Thoracic aorta (tissue), 2 donors: Measurements from ENCODE around the gene PCDHB14. TPM values are rescaled to one million over a fixed set of nuclear protein-coding genes. Genes with fewer than 3 reads are reported as not detected.
A peak's percentile ranks its signal among the peaks of the same experiment; 100 is the strongest.
"Not testable (repeated sequence)": the region's sequence is repeated elsewhere in the genome, so short reads cannot be mapped to it uniquely, and the experiment has no call there.

ENCODE experiments used
- ATAC-seq: fragments of 150-250 bp; one replicate; pipeline ENCODE4 v1.8.0; 2017; ENCODE audit warnings: low read depth; ENCODE audit not compliant: insufficient number of reproducible peaks, low FRiP score
- DNase-seq: peaks from one replicate; pipeline ENCODE4 v3.0.0-alpha.2; 2020; ENCODE audit warnings: low spot score
- H3K27ac ChIP-seq, 2 donors: fragments of 200-600 bp; sonication (generic); 1 replicate in 1 of 2; 2 replicates in 1 of 2; pipeline ENCODE4 v1.5.1; 2016; ENCODE audit warnings: mild to moderate bottlenecking in 2 of 2, moderate library complexity in 2 of 2
- H3K27me3 ChIP-seq: fragments of 200-600 bp; sonication (generic); replicated peaks from 2 replicates; pipeline ENCODE4 v1.6.0; 2016; ENCODE audit warnings: mild to moderate bottlenecking; ENCODE audit not compliant: insufficient read depth
- H3K36me3 ChIP-seq: fragments of 200-600 bp; sonication (generic); one replicate; pipeline ENCODE4 v1.5.1; 2016
- H3K4me1 ChIP-seq, 2 donors: fragments of 200-600 bp; sonication (generic); 1 replicate in 1 of 2; 2 replicates in 1 of 2; pipeline versions ENCODE4 v1.5.1 to v1.6.0; 2016; ENCODE audit warnings: low read depth in 2 of 2, mild to moderate bottlenecking in 1 of 2; ENCODE audit not compliant: control insufficient read depth in 1 of 2
- H3K4me3 ChIP-seq: fragments of 200-600 bp; sonication (generic); 2 replicates; pipeline ENCODE4 v1.5.1; 2016; ENCODE audit warnings: mild to moderate bottlenecking
- H3K9me3 ChIP-seq: fragments of 200-600 bp; sonication (generic); 2 replicates; pipeline ENCODE4 v1.5.1; 2016
- total RNA-seq, 2 donors: library from RNA; depleted of rRNA; stranded (reverse); fragments of >200 nt; gene quantifications; one replicate each; pipeline versions ENCODE4 v1.1.0 to v1.2.3, GENCODE V29; 2016
- TF ChIP-seq, protein P1 (sequence below): fragments of 200-600 bp; sonication (generic); IDR thresholded peaks from one replicate; pipeline ENCODE4 v1.5.1; 2019; ENCODE audit warnings: antibody characterized with exemption

The PCDHB14 gene
- 10 to 100 TPM; 10.2 to 14.6 TPM for total RNA-seq

DNA sequence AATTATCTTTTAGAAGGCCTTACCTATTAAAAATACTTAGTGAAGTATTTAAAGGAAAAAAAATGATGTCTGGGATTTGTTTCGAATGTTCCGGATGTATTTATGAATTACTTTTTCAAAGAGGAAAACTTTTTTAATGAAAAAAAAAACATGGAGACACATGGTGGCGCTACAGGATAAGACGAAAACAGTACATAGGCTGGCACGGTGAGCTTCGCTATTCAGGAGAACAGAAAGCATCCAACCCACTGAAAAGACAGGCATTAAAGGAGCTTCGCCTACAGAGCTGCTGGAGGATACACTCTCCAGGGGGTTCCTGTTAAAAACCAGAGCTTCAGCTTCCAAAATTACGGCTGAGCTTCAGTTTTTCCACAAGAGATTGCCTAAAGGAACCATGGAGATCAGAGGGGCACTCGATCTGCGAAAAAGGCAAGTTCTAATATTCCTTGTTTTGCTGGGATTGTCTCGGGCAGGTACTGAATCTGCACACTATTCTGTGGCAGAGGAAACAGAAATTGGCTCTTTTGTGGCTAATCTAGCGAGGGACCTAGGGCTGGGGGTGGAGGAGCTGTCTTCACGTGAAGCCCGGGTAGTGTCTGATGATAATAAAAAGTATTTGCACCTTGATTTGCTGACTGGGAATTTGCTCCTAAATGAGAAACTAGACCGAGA, at the start of gene PCDHB14:
Gene PCDHB14 (plus strand): TSS at position 232 of the 672 bp plus-strand sequence. CDS start 163 bp downstream, at position 395.
- H3K9me3 ChIP-seq = peaks cover 89% of the 10 kb centered on the region
- peak within 1 kb of the TSS; percentile 42 for H3K4me3 ChIP-seq

DNA sequence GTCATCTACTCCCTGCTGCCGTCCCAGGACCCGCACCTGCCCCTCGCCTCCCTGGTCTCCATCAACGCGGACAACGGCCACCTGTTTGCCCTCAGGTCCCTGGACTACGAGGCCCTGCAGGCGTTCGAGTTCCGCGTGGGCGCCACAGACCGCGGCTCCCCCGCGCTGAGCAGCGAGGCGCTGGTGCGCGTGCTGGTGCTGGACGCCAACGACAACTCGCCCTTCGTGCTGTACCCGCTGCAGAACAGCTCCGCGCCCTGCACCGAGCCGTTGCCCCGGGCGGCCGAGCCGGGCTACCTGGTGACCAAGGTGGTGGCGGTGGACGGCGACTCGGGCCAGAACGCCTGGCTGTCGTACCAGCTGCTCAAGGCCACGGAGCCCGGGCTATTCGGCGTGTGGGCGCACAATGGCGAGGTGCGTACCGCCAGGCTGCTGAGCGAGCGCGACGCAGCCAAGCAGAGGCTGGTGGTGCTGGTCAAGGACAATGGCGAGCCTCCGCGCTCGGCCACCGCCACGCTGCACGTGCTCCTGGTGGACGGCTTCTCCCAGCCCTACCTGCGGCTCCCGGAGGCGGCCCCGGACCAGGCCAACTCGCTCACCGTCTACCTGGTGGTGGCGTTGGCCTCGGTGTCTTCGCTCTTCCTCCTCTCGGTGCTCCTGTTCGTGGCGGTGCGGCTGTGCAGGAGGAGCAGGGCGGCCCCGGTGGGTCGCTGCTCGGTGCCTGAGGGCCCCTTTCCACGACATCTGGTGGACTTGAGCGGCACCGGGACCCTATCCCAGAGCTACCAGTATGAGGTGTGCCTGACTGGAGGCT, 48.6 kb upstream of the PCDHB14 start:
- DNase-seq, H3K4me1 ChIP-seq, H3K4me3 ChIP-seq, H3K36me3 ChIP-seq, H3K27me3 ChIP-seq, H3K27ac ChIP-seq, ATAC-seq: not testable (repeated sequence)
- H3K9me3 ChIP-seq = peaks cover 45% of the 10 kb centered on the region

More for the DNA sequence above, at the start of gene PCDHB14:
- Histone ChIP-seq H3K36me3 (no peaks in the 10 kb centered on the region), H3K4me1 (no peaks in the 10 kb centered on the region), H3K27ac (no peak within 1 kb of the TSS), H3K27me3 (no peaks in the 10 kb centered on the region)
- ATAC-seq = no peak
- TF ChIP-seq, protein P1, sequence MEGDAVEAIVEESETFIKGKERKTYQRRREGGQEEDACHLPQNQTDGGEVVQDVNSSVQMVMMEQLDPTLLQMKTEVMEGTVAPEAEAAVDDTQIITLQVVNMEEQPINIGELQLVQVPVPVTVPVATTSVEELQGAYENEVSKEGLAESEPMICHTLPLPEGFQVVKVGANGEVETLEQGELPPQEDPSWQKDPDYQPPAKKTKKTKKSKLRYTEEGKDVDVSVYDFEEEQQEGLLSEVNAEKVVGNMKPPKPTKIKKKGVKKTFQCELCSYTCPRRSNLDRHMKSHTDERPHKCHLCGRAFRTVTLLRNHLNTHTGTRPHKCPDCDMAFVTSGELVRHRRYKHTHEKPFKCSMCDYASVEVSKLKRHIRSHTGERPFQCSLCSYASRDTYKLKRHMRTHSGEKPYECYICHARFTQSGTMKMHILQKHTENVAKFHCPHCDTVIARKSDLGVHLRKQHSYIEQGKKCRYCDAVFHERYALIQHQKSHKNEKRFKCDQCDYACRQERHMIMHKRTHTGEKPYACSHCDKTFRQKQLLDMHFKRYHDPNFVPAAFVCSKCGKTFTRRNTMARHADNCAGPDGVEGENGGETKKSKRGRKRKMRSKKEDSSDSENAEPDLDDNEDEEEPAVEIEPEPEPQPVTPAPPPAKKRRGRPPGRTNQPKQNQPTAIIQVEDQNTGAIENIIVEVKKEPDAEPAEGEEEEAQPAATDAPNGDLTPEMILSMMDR = no peak
- no peak for DNase-seq

DNA sequence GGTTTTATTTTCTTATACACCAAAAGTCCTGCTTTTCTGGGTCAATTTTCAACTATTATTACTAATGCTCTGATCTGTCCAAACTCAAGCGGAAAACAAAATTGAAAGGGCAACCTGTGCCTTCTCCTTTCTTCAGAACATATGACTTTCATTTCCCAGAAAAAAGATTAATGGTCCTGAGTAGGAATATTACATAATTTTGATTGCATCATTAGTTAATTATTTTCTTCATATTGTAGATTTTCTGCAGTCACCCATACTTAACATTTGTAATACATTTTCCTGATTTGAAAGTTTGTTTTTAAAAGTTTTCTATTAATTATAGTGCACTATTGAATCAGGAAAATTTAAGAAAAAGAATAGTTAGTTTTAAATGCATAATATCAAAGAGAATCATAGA, 47.2 kb upstream of the PCDHB14 start:
- no peaks in the 10 kb centered on the region for H3K27me3 ChIP-seq
- no peaks in the 10 kb centered on the region for H3K4me1 ChIP-seq
- H3K36me3 ChIP-seq = no peaks in the 10 kb centered on the region
- ATAC-seq (no peak), DNase-seq (no peak)
- peaks cover 48% of the 10 kb centered on the region for H3K9me3 ChIP-seq
- H3K4me3 ChIP-seq = no peak overlapping the region
- no peak overlapping the region for H3K27ac ChIP-seq
- TF ChIP-seq, protein P1 = no peak

DNA sequence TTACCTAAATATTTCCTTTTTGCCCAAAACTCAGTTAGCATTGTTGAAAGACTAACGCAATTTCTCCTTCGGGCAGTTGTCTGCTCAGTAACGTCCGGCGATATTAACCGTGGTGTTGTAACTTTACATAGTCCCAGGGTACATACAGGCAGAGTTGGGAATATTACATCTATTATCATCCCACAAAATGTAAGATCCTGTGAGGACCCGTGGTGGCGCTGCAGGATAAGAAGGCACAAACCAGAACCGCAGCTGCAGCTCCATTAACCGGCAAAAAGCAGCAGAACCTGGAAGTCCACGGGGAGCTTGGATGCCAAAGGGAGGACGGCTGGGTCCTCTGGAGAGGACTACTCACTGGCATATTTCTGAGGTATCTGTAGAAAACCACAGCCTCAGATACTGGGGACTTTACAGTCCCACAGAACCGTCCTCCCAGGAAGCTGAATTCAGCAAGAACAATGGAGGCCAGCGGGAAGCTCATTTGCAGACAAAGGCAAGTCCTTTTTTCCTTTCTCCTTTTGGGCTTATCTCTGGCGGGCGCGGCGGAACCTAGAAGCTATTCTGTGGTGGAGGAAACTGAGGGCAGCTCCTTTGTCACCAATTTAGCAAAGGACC, 45.5 kb upstream of the PCDHB14 start, which contains the start of gene PCDHB8:
Gene PCDHB8 (plus strand): TSS at position 214 of the 615 bp plus-strand sequence. CDS start 245 bp downstream, at position 459.
- not testable (repeated sequence) for DNase-seq, H3K4me1 ChIP-seq, H3K27ac ChIP-seq, ATAC-seq, H3K4me3 ChIP-seq, H3K36me3 ChIP-seq, H3K27me3 ChIP-seq
- peaks cover 51% of the 10 kb centered on the region for H3K9me3 ChIP-seq

DNA sequence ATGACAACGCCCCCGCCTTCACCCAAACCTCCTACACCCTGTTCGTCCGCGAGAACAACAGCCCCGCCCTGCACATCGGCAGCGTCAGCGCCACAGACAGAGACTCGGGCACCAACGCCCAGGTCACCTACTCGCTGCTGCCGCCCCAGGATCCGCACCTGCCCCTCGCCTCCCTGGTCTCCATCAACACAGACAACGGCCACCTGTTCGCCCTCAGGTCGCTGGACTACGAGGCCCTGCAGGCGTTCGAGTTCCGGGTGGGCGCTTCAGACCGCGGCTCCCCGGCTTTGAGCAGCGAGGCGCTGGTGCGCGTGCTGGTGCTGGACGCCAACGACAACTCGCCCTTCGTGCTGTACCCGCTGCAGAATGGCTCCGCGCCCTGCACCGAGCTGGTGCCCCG, 43.8 kb upstream of the PCDHB14 start:
- H3K27ac ChIP-seq, H3K4me1 ChIP-seq, H3K36me3 ChIP-seq, H3K4me3 ChIP-seq, ATAC-seq, H3K27me3 ChIP-seq, DNase-seq: not testable (repeated sequence)
- H3K9me3 ChIP-seq = peaks cover 62% of the 10 kb centered on the region

DNA sequence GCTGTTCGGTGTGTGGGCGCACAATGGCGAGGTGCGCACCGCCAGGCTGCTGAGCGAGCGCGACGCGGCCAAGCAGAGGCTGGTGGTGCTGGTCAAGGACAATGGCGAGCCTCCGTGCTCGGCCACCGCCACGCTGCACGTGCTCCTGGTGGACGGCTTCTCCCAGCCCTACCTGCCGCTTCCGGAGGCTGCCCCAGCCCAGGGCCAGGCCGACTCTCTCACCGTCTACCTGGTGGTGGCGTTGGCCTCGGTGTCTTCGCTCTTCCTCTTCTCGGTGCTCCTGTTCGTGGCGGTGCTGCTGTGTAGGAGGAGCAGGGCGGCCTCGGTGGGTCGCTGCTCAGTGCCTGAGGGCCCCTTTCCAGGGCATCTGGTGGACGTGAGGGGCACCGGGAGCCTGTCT, 43.3 kb upstream of the PCDHB14 start:
- H3K4me1 ChIP-seq, DNase-seq, H3K27me3 ChIP-seq, H3K4me3 ChIP-seq, ATAC-seq, H3K27ac ChIP-seq, H3K36me3 ChIP-seq: not testable (repeated sequence)
- peaks cover 63% of the 10 kb centered on the region for H3K9me3 ChIP-seq

DNA sequence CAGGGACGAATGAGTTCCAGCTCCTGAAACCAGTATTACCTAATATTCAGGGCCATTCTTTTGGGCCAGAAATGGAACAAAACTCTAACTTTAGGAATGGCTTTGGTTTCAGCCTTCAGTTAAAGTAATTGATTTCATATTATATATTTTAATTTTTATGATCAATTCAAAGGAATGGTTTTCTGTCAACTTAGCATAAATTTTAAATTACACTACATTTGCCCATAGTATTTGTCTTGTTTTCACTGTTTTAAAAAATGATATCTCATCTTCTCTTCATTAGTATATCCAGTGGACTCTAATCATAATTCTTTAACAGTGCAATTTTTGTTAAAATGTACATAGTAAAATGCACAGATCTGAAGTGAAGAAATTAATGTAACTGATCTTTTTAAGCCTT, 42.8 kb upstream of the PCDHB14 start:
- Histone ChIP-seq H3K4me3 (no peak overlapping the region), H3K4me1 (no peaks in the 10 kb centered on the region), H3K9me3 (peaks cover 61% of the 10 kb centered on the region), H3K27ac (no peak overlapping the region), H3K36me3 (no peaks in the 10 kb centered on the region), H3K27me3 (no peaks in the 10 kb centered on the region)
- DNase-seq (no peak), ATAC-seq (no peak)
- TF ChIP-seq, protein P1 = no peak
